ENCODE results near the gene ANAPC2. TPM values are rescaled to one million over a fixed set of nuclear protein-coding genes. Genes with fewer than 3 reads are reported as not detected.

Gene ANAPC2
- total RNA-seq, 1 donor from 2014 or later, result 39.2 TPM

DNA sequence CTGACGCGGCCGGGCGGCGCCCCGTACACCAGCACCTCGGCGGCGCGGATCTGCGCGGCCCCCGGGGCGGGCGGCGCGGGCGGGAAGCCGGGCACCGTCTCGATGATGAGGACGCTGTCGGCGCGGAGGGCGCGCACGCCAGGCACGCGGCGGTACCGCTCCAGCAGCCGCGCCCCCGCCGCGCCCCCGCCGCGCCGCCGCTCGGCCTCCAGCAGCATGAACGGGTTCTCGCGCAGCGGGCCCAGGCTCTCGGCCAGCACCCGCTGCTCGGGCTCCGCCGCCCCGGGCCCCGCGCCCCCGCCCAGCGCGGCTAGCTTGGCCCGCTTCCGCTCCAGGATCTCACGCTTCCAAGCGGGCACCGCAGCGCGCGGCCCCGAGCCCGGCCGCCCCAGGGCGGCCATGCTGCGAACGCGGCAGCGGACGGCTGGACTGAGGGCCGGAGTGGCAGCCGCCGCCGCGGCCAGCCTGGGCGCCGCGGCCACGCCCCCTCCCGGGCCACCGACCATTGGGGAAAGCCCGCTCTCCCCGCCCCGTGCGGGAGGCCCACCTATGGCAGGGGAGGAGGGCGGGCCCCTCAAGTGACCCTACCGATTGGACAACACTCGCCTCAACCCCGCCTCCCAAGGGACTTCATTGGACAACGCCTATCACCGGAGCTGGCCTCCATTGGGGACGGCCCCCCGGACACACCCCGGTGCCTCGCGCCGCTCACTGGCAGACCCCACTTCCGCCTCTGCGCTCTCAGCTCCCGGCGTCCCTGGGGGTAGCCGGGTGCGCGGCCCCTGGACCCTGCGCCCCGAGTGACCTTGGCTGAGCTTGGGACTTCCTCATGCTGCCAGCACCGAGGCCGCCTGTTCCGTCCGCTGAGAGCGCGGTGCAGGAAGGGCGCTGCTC is 12.2 kb upstream of the ANAPC2 start, which contains the start of gene TPRN:
Gene TPRN (minus strand): TSS at position 431 of the 894 bp plus-strand sequence. CDS start 30 bp downstream, at position 401.
- Mint-ChIP-seq H3K4me3 (ENCODE audit: unreplicated experiment) (peak within 1 kb of the TSS; percentile 85), H3K27me3 (ENCODE audit: low read depth, unreplicated experiment) (no peaks in the 10 kb centered on the region), H3K4me1 (ENCODE audit: low read depth, unreplicated experiment) (peaks cover 10% of the 10 kb centered on the region), H3K9me3 (ENCODE audit: unreplicated experiment) (no peaks in the 10 kb centered on the region), H3K36me3 (ENCODE audit: low read depth, unreplicated experiment) (no peaks in the 10 kb centered on the region), H3K27ac (ENCODE audit: unreplicated experiment) (no peak within 1 kb of the TSS)
- Histone ChIP-seq H3K9me3 (ENCODE audit: insufficient read depth, low read depth, low read length) (no peaks in the 10 kb centered on the region), H3K9ac (ENCODE audit: low read length) (peak within 1 kb of the TSS; percentile 70), H3K27me3 (ENCODE audit: insufficient read depth, low read length) (no peaks in the 10 kb centered on the region), H3K36me3 (ENCODE audit: insufficient read depth, low read length) (no peaks in the 10 kb centered on the region), H3K4me2 (ENCODE audit: low read length) (peak within 1 kb of the TSS; percentile 89), H3K4me1 (ENCODE audit: insufficient read depth, low read length) (peaks cover 31% of the 10 kb centered on the region), H3K4me3 (ENCODE audit: insufficient read depth, low read depth, low read length) (peak within 1 kb of the TSS; percentile 68), H3K79me2 (ENCODE audit: insufficient read depth, low read length) (peaks cover 65% of the 10 kb centered on the region), H2AFZ (ENCODE audit: low read depth, low read length) (peak within 1 kb of the TSS; percentile 82), H4K20me1 (ENCODE audit: insufficient read depth, low read length) (peaks cover 46% of the 10 kb centered on the region), H3K27ac (ENCODE audit: low read depth, low read length) (peak within 1 kb of the TSS; percentile 19)
- FAIRE-seq, result no peak
- peak; percentile 95 for DNase-seq (ENCODE audit: low read depth)
- no peak for TF ChIP-seq EZH2 (IDR thresholded peaks at IDR 0.05; ENCODE audit: insufficient read depth, low read length)
- TF ChIP-seq, protein P1, sequence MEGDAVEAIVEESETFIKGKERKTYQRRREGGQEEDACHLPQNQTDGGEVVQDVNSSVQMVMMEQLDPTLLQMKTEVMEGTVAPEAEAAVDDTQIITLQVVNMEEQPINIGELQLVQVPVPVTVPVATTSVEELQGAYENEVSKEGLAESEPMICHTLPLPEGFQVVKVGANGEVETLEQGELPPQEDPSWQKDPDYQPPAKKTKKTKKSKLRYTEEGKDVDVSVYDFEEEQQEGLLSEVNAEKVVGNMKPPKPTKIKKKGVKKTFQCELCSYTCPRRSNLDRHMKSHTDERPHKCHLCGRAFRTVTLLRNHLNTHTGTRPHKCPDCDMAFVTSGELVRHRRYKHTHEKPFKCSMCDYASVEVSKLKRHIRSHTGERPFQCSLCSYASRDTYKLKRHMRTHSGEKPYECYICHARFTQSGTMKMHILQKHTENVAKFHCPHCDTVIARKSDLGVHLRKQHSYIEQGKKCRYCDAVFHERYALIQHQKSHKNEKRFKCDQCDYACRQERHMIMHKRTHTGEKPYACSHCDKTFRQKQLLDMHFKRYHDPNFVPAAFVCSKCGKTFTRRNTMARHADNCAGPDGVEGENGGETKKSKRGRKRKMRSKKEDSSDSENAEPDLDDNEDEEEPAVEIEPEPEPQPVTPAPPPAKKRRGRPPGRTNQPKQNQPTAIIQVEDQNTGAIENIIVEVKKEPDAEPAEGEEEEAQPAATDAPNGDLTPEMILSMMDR (IDR thresholded peaks at IDR 0.05; ENCODE audit: insufficient read depth, low read depth, low read length), result no peak

DNA sequence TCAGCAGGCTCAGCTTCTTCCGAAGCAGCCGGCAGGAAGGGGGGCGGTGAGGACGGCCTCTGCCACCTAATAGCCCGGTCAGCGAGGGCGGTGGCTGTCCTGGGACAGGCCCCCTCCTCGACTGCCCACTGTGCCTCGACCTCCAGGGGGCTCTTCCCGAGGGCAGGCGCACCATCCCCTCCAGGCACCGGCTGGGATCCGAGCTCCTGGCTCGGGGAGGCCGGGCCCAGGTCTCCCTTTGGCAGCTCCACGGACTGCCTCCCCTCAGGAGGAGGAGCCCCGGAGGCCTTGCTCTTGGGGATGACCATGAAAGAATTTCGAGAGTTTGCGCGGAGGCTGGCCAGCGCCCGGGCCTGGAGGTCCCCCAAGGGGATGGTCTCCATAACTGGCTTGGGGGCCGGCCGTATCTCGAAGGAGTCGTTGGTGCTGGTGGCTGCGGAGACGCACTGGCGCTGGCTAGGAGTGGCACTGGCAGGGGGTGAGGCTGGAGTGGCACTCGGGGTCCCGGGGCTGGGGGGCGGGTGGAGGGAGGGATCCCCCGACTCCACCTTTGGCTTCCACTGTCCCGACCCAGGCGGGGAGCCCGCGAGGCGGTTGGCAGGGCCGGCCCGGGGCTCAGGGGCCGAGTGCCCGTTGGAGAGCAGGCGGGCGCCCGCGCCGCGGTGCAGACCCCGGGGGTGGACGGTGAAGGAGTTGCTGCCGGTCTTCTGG is 11.2 kb upstream of the ANAPC2 start:
- no peak overlapping the region for H3K27ac Mint-ChIP-seq (ENCODE audit: unreplicated experiment)
- H3K9ac ChIP-seq (ENCODE audit: low read length), result peak overlapping the region; percentile 52
- peak overlapping the region; percentile 48 for H3K4me3 ChIP-seq (ENCODE audit: insufficient read depth, low read depth, low read length)
- DNase-seq (ENCODE audit: low read depth) (no peak), FAIRE-seq (no peak)
- TF ChIP-seq EZH2 (IDR thresholded peaks at IDR 0.05; ENCODE audit: insufficient read depth, low read length), result no peak
- TF ChIP-seq, protein P1 (IDR thresholded peaks at IDR 0.05; ENCODE audit: insufficient read depth, low read depth, low read length), result no peak
- peak overlapping the region; percentile 89 for H3K4me2 ChIP-seq (ENCODE audit: low read length)
- H3K79me2 ChIP-seq (ENCODE audit: insufficient read depth, low read length), result peaks cover 65% of the 10 kb centered on the region
- peaks cover 25% of the 10 kb centered on the region for H3K4me1 ChIP-seq (ENCODE audit: insufficient read depth, low read length)
- no peaks in the 10 kb centered on the region for H3K36me3 ChIP-seq (ENCODE audit: insufficient read depth, low read length)
- no peaks in the 10 kb centered on the region for H3K36me3 Mint-ChIP-seq (ENCODE audit: low read depth, unreplicated experiment)
- peaks cover 14% of the 10 kb centered on the region for H3K4me1 Mint-ChIP-seq (ENCODE audit: low read depth, unreplicated experiment)
- no peaks in the 10 kb centered on the region for H3K9me3 Mint-ChIP-seq (ENCODE audit: unreplicated experiment)
- H3K27me3 ChIP-seq (ENCODE audit: insufficient read depth, low read length), result no peaks in the 10 kb centered on the region
- H3K4me3 Mint-ChIP-seq (ENCODE audit: unreplicated experiment), result peak overlapping the region; percentile 85
- no peak overlapping the region for H2AFZ ChIP-seq (ENCODE audit: low read depth, low read length)
- H3K9me3 ChIP-seq (ENCODE audit: insufficient read depth, low read depth, low read length), result no peaks in the 10 kb centered on the region
- H3K27ac ChIP-seq (ENCODE audit: low read depth, low read length), result no peak overlapping the region
- peaks cover 55% of the 10 kb centered on the region for H4K20me1 ChIP-seq (ENCODE audit: insufficient read depth, low read length)
- no peaks in the 10 kb centered on the region for H3K27me3 Mint-ChIP-seq (ENCODE audit: low read depth, unreplicated experiment)

Measured in astrocyte (in vitro differentiated cells and primary cell).